Measurements from ENCODE around the gene FA2H. TPM values are rescaled to one million over a fixed set of nuclear protein-coding genes. Genes with fewer than 3 reads are reported as not detected.

The FA2H gene
- total and polyA plus RNA-seq, 7 experiments from 2014 or later: 0.20 to 0.34 TPM; not detected in 5

- Histone ChIP-seq H3K27ac (ENCODE audit: low read depth, low read length) (no peak overlapping the region), H3K4me3 (ENCODE audit: low read length) (no peak overlapping the region), H3K4me1 (ENCODE audit: control insufficient read depth in 2 of 2, insufficient read depth in 2 of 2, low read length in 2 of 2) (no peaks in the 10 kb centered on the region), H3K9me3 (ENCODE audit: control insufficient read depth in 2 of 3, low read length in 3 of 3) (no peaks in the 10 kb centered on the region), H3K27me3 (ENCODE audit: control insufficient read depth in 2 of 2, insufficient read depth in 2 of 2, low read length in 2 of 2) (no peaks in the 10 kb centered on the region), H3K36me3 (ENCODE audit: control insufficient read depth in 2 of 3, insufficient read depth in 3 of 3, low read length in 3 of 3) (no peaks in the 10 kb centered on the region)
- POLR2A ChIA-PET: no interaction called here
- H3K4me3 Mint-ChIP-seq: no peak overlapping the region
- H3K27ac Mint-ChIP-seq: no peak overlapping the region
- intact Hi-C loops (cut with micrococcal nuclease): no loop called here
- H3K9me3 Mint-ChIP-seq: peaks cover 3 to 36% (median 9%) of the 10 kb centered on the region in 11 donors
- ATAC-seq (no peak), DNase-seq (no peak)
- peaks cover 12 to 37% (median 23%) of the 10 kb centered on the region in 5 donors for H3K27me3 Mint-ChIP-seq
- peaks cover 0 to 4% (median 0%) of the 10 kb centered on the region in 5 donors for H3K36me3 Mint-ChIP-seq
- no peaks in the 10 kb centered on the region for H3K4me1 Mint-ChIP-seq
- CTCF ChIA-PET: no interaction called here
Measured at GRCh38 chr16:74807052-74807646, 32.5 kb upstream of the FA2H start.

DNA sequence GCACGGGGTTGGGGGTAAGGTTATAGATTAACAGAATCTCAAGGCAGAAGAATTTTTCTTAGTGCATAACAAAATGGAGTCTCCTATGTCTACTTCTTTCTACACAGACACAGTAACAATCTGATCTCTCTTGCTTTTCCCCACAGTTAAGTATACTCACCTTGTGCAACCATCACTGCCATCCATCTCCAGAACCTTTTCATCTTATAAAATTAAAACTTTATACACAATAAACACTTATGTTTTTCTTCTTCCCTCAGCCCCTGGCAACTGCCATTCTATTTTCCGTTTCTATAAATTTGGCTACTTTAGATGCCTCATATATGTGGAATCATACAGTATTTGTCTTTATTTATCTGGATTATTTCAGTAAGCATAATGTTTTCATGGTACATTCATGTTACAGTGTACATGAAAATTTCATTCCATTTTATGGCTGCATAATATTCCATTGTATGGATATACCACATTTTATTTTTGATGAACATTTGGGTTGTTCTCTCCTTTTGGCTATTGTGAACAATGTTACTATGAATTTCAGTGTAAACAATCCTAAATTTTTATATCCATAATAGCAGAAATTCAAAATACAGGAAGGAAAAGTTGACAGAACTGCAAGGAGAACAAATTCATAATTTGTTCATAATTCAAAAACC is 25.7 kb upstream of the FA2H start:
- no peak for DNase-seq
- Histone ChIP-seq H3K27me3 (ENCODE audit: control insufficient read depth in 2 of 2, insufficient read depth in 2 of 2, low read length in 2 of 2) (peaks cover 0 to 4% of the 10 kb centered on the region in 2 donors), H3K4me1 (ENCODE audit: control insufficient read depth in 2 of 2, insufficient read depth in 2 of 2, low read length in 2 of 2) (no peaks in the 10 kb centered on the region), H3K9me3 (ENCODE audit: control insufficient read depth in 2 of 3, low read length in 3 of 3) (no peaks in the 10 kb centered on the region), H3K4me3 (ENCODE audit: low read length) (no peak overlapping the region), H3K27ac (ENCODE audit: low read depth, low read length) (no peak overlapping the region), H3K36me3 (ENCODE audit: control insufficient read depth in 2 of 3, insufficient read depth in 3 of 3, low read length in 3 of 3) (no peaks in the 10 kb centered on the region)
- H3K27ac Mint-ChIP-seq: no peak overlapping the region
- POLR2A ChIA-PET: no interaction called here
- CTCF ChIA-PET: no interaction called here
- H3K4me1 Mint-ChIP-seq: no peaks in the 10 kb centered on the region
- no peaks in the 10 kb centered on the region for H3K36me3 Mint-ChIP-seq
- peaks cover 0 to 27% (median 6%) of the 10 kb centered on the region in 11 donors for H3K9me3 Mint-ChIP-seq
- intact Hi-C loops (cut with micrococcal nuclease): no loop called here
- peaks cover 38 to 58% (median 41%) of the 10 kb centered on the region in 5 donors for H3K27me3 Mint-ChIP-seq
- ATAC-seq: no peak
- H3K4me3 Mint-ChIP-seq: no peak overlapping the region

DNA sequence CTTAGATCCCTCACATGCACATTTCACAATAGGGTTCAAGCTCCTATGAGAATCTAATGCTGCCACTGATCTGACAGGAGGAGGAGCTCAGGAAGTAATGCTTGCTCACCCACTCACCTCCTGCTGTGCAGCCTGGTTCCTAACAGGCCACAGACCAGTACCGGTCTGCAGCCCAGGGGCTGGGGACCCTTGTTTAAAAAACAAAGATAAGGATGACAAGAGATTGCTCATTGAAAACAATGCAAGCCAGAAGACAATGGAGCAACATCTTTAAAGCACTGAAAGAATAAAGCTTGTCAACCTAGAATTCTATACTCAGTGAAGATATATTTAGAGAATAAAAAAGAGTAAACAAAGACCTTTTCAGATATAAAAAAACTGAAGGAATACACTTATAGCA is 22.8 kb upstream of the FA2H start:
- no peak overlapping the region for H3K27ac ChIP-seq (ENCODE audit: low read depth, low read length)
- H3K27ac Mint-ChIP-seq: no peak overlapping the region
- H3K27me3 Mint-ChIP-seq: peaks cover 32 to 52% (median 42%) of the 10 kb centered on the region in 5 donors
- H3K36me3 ChIP-seq (ENCODE audit: control insufficient read depth in 2 of 3, insufficient read depth in 3 of 3, low read length in 3 of 3): no peaks in the 10 kb centered on the region
- H3K9me3 Mint-ChIP-seq: peaks cover 0 to 24% (median 5%) of the 10 kb centered on the region in 11 donors
- H3K4me1 Mint-ChIP-seq: no peaks in the 10 kb centered on the region
- CTCF ChIA-PET: no interaction called here
- POLR2A ChIA-PET: no interaction called here
- H3K4me1 ChIP-seq (ENCODE audit: control insufficient read depth in 2 of 2, insufficient read depth in 2 of 2, low read length in 2 of 2): no peaks in the 10 kb centered on the region
- H3K36me3 Mint-ChIP-seq: no peaks in the 10 kb centered on the region
- H3K4me3 ChIP-seq (ENCODE audit: low read length): no peak overlapping the region
- DNase-seq (no peak), ATAC-seq (no peak)
- intact Hi-C loops (cut with micrococcal nuclease): no loop called here
- no peaks in the 10 kb centered on the region for H3K9me3 ChIP-seq (ENCODE audit: control insufficient read depth in 2 of 3, low read length in 3 of 3)
- peaks cover 0 to 4% of the 10 kb centered on the region in 2 donors for H3K27me3 ChIP-seq (ENCODE audit: control insufficient read depth in 2 of 2, insufficient read depth in 2 of 2, low read length in 2 of 2)
- no peak overlapping the region for H3K4me3 Mint-ChIP-seq

DNA sequence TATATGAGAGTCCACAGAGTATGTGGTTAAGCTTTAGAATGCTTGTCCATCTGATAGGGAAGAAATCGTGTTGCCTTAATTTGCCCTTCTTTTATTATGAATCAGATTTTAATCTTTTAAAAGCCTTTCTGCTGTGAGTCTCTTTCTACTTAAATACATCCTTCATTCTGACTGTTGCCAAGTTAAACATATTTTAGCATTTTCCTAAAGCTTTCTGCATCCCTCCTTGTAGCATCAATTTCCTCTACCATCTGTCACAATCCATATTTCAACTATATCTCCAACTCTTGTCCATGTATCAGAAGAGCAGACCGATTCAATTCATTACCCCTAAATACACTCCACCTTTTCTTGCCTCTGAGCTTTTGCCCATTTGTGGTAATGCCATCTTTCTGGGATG is 20.5 kb upstream of the FA2H start:
- intact Hi-C loops (cut with micrococcal nuclease): no loop called here
- H3K27me3 Mint-ChIP-seq: peaks cover 22 to 38% (median 28%) of the 10 kb centered on the region in 5 donors
- H3K4me3 Mint-ChIP-seq: no peak overlapping the region
- H3K36me3 Mint-ChIP-seq: peaks cover 0 to 5% (median 0%) of the 10 kb centered on the region in 5 donors
- ATAC-seq: no peak
- no peaks in the 10 kb centered on the region for H3K4me1 Mint-ChIP-seq
- no peak overlapping the region for H3K27ac ChIP-seq (ENCODE audit: low read depth, low read length)
- peaks cover 0 to 16% (median 5%) of the 10 kb centered on the region in 11 donors for H3K9me3 Mint-ChIP-seq
- ChIA-PET POLR2A (no interaction called here), CTCF (no interaction called here)
- H3K4me1 ChIP-seq (ENCODE audit: control insufficient read depth in 2 of 2, insufficient read depth in 2 of 2, low read length in 2 of 2): no peaks in the 10 kb centered on the region
- no peaks in the 10 kb centered on the region for H3K27me3 ChIP-seq (ENCODE audit: control insufficient read depth in 2 of 2, insufficient read depth in 2 of 2, low read length in 2 of 2)
- H3K36me3 ChIP-seq (ENCODE audit: control insufficient read depth in 2 of 3, insufficient read depth in 3 of 3, low read length in 3 of 3): no peaks in the 10 kb centered on the region
- no peak overlapping the region for H3K4me3 ChIP-seq (ENCODE audit: low read length)
- H3K9me3 ChIP-seq (ENCODE audit: control insufficient read depth in 2 of 3, low read length in 3 of 3): no peaks in the 10 kb centered on the region
- H3K27ac Mint-ChIP-seq: no peak overlapping the region
- no peak for DNase-seq

DNA sequence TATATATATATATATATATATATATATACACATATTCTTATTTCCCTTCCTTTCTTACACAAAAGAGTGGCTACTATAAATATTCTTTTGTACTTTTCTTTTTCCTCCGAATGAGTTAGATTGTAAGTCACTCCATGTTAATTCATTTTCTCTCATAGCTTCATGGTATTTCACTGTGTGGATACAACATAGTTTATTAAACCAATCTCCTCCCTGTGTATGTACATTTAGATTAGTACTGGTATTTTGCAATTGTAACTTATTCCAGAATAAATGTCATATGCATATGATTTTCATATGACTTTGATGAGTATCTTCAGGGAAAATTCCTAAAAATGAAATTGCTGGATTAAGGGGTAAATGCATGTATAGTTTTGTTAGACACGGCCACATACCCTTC is 20.0 kb upstream of the FA2H start:
- DNase-seq: no peak
- Mint-ChIP-seq H3K27ac (no peak overlapping the region), H3K4me1 (no peaks in the 10 kb centered on the region), H3K4me3 (no peak overlapping the region), H3K9me3 (peaks cover 0 to 16% (median 5%) of the 10 kb centered on the region in 11 donors), H3K36me3 (peaks cover 0 to 5% (median 0%) of the 10 kb centered on the region in 5 donors), H3K27me3 (peaks cover 22 to 37% (median 28%) of the 10 kb centered on the region in 5 donors)
- POLR2A ChIA-PET: no interaction called here
- intact Hi-C loops (cut with micrococcal nuclease): no loop called here
- no peak for ATAC-seq
- H3K4me1 ChIP-seq (ENCODE audit: control insufficient read depth in 2 of 2, insufficient read depth in 2 of 2, low read length in 2 of 2): no peaks in the 10 kb centered on the region
- no peak overlapping the region for H3K27ac ChIP-seq (ENCODE audit: low read depth, low read length)
- H3K4me3 ChIP-seq (ENCODE audit: low read length): no peak overlapping the region
- no peaks in the 10 kb centered on the region for H3K9me3 ChIP-seq (ENCODE audit: control insufficient read depth in 2 of 3, low read length in 3 of 3)
- no peaks in the 10 kb centered on the region for H3K36me3 ChIP-seq (ENCODE audit: control insufficient read depth in 2 of 3, insufficient read depth in 3 of 3, low read length in 3 of 3)
- no peaks in the 10 kb centered on the region for H3K27me3 ChIP-seq (ENCODE audit: control insufficient read depth in 2 of 2, insufficient read depth in 2 of 2, low read length in 2 of 2)
- CTCF ChIA-PET: no interaction called here

DNA sequence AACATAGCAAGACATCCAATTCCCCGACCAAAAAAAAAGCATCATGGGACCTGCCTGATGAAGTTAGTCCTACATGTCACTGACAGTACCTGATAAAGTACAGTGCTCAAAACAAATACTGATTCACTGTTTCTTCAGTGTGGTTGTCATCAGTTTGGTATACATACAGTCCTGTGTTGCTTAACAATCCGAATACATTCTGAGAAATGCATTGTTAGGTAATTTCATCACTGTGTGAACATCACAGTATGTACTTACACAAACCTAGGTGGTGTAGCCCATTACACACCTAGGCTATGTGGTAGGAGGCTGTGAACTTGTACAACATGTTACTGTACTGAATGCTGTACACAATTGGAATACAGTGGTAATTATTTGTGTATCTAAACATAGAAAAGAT is 19.0 kb upstream of the FA2H start:
- Mint-ChIP-seq H3K4me1 (no peaks in the 10 kb centered on the region), H3K27me3 (peaks cover 26 to 39% (median 28%) of the 10 kb centered on the region in 5 donors), H3K4me3 (no peak overlapping the region), H3K27ac (no peak overlapping the region), H3K36me3 (peaks cover 0 to 5% (median 0%) of the 10 kb centered on the region in 5 donors), H3K9me3 (peaks cover 0 to 12% (median 4%) of the 10 kb centered on the region in 11 donors)
- ChIA-PET CTCF (no interaction called here), POLR2A (no interaction called here)
- no peak for ATAC-seq
- Histone ChIP-seq H3K27me3 (ENCODE audit: control insufficient read depth in 2 of 2, insufficient read depth in 2 of 2, low read length in 2 of 2) (no peaks in the 10 kb centered on the region), H3K36me3 (ENCODE audit: control insufficient read depth in 2 of 3, insufficient read depth in 3 of 3, low read length in 3 of 3) (no peaks in the 10 kb centered on the region), H3K4me1 (ENCODE audit: control insufficient read depth in 2 of 2, insufficient read depth in 2 of 2, low read length in 2 of 2) (no peaks in the 10 kb centered on the region), H3K9me3 (ENCODE audit: control insufficient read depth in 2 of 3, low read length in 3 of 3) (no peaks in the 10 kb centered on the region), H3K27ac (ENCODE audit: low read depth, low read length) (no peak overlapping the region), H3K4me3 (ENCODE audit: low read length) (no peak overlapping the region)
- intact Hi-C loops (cut with micrococcal nuclease): no loop called here
- DNase-seq: no peak

GRCh38 chr16:74792225-74792624 is 17.6 kb upstream of the FA2H start:
- H3K9me3 Mint-ChIP-seq: peaks cover 0 to 9% (median 4%) of the 10 kb centered on the region in 11 donors
- H3K4me1 ChIP-seq (ENCODE audit: control insufficient read depth in 2 of 2, insufficient read depth in 2 of 2, low read length in 2 of 2): no peaks in the 10 kb centered on the region
- no peaks in the 10 kb centered on the region for H3K36me3 ChIP-seq (ENCODE audit: control insufficient read depth in 2 of 3, insufficient read depth in 3 of 3, low read length in 3 of 3)
- H3K4me3 ChIP-seq (ENCODE audit: low read length): no peak overlapping the region
- peaks cover 24 to 36% (median 33%) of the 10 kb centered on the region in 5 donors for H3K27me3 Mint-ChIP-seq
- POLR2A ChIA-PET: no interaction called here
- no peak overlapping the region for H3K4me3 Mint-ChIP-seq
- H3K27ac Mint-ChIP-seq: no peak overlapping the region
- no peak for ATAC-seq
- intact Hi-C loops (cut with micrococcal nuclease): no loop called here
- H3K36me3 Mint-ChIP-seq: peaks cover 0 to 5% (median 0%) of the 10 kb centered on the region in 5 donors
- no peaks in the 10 kb centered on the region for H3K27me3 ChIP-seq (ENCODE audit: control insufficient read depth in 2 of 2, insufficient read depth in 2 of 2, low read length in 2 of 2)
- no peak overlapping the region for H3K27ac ChIP-seq (ENCODE audit: low read depth, low read length)
- H3K4me1 Mint-ChIP-seq: no peaks in the 10 kb centered on the region
- H3K9me3 ChIP-seq (ENCODE audit: control insufficient read depth in 2 of 3, low read length in 3 of 3): no peaks in the 10 kb centered on the region
- DNase-seq: no peak
- CTCF ChIA-PET: no interaction called here

All from naive thymus-derived CD4-positive, alpha-beta T cell (primary cell).